AG10803 (cell line): ENCODE measurements around the gene PCCA.
"Not testable (repeated sequence)": the region's sequence is repeated elsewhere in the genome, so short reads cannot be mapped to it uniquely, and the experiment has no call there.

Experiments used
- DNase-seq: peaks from one replicate; pipeline ENCODE4 v3.0.0; 2010; ENCODE audit warnings: low read depth
- H3K4me3 ChIP-seq: 2 replicates; pipeline ENCODE4 v1.5.1; 2011; ENCODE audit warnings: mild to moderate bottlenecking, low read length, control low read depth
- CTCF ChIP-seq: conservative IDR thresholded peaks from 2 replicates; pipeline ENCODE4 v1.5.1; 2011; ENCODE audit warnings: mild to moderate bottlenecking, low read length, control low read depth, inconsistent platforms

The PCCA gene

GRCh38 chr13:100159584-100159983 lies 70.7 kb downstream of the PCCA start:
- TF ChIP-seq CTCF: no peak
- no peak overlapping the region for H3K4me3 ChIP-seq
- no peak for DNase-seq

DNA sequence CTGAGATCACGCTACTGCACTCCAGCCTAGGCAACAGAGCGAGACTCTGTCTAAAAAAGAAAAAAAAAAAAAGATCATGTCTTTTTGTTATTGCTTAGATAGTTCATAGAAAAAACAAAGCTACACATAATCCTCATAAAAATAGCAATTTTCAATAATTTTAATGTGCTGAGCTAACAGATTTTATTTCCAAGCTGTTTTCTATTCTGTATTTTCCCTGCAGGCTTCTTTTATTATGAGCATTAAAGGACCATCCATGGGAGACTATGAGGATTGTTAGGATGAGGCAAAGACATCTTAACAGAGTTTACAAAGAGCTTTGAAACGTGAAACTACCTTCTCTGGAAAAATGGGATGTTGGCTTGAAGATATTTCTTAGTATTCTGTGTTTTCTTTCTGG lies 71.6 kb downstream of the PCCA start:
- H3K4me3 ChIP-seq: no peak overlapping the region
- no peak for DNase-seq
- TF ChIP-seq CTCF: no peak

DNA sequence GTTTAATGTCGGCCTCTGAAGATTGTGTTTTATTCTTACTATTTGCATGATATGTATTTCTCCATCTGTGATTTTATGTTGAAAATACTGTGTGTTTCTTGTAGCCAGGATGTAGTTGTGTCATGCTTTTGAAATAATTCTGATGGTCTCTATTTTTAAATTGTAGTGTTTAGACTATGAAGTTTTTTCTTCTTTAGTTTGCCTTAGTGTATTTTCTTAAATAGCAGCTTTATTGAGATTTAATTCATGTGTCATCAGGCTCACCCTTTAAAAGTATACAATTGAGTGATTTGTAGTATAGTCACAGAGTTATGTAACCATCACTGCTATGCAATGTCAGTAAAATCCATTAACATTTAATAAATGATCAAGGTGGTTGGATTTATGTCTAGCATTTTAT lies 74.5 kb downstream of the PCCA start:
- no peak for TF ChIP-seq CTCF
- DNase-seq: no peak
- no peak overlapping the region for H3K4me3 ChIP-seq

DNA sequence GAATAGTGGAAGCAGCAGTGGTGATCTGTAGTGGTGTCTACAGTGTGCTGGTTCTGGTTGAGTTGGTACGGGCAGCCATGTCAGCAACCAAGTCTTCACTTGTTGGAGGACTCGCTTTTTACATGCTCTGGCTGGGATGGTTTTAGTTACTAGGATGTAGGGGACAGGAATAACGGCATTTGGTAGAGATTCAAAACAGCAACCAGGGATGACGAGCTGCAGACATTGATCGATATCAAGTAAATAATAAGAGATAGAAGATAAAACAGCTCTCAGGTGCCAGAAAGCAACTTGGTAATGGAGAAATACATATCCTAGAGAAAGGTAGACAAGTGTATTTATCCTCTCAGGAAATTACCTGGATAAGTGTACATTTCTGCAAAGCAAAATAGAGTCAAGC lies 84.3 kb downstream of the PCCA start:
- TF ChIP-seq CTCF: no peak
- no peak for DNase-seq
- H3K4me3 ChIP-seq: no peak overlapping the region

DNA sequence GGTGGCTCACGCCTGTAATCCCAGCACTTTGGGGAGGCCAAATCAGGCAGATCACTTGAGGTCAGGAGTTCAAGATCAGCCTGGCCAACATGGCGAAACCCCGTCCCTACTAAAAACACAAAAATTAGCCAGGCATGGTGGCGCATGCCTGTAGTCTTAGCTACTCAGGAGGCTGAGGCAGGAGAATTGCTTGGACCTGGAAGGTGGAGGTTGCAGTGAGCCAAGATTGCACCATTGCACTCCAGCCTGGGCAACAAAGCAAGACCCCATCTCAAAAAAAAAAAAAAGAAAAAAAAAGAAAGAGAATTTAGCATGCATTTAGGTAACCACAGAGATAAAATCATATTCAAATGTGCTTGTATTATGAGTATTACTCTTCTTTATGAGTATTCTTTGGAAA lies 85.6 kb downstream of the PCCA start:
- not testable (repeated sequence) for H3K4me3 ChIP-seq, DNase-seq

DNA sequence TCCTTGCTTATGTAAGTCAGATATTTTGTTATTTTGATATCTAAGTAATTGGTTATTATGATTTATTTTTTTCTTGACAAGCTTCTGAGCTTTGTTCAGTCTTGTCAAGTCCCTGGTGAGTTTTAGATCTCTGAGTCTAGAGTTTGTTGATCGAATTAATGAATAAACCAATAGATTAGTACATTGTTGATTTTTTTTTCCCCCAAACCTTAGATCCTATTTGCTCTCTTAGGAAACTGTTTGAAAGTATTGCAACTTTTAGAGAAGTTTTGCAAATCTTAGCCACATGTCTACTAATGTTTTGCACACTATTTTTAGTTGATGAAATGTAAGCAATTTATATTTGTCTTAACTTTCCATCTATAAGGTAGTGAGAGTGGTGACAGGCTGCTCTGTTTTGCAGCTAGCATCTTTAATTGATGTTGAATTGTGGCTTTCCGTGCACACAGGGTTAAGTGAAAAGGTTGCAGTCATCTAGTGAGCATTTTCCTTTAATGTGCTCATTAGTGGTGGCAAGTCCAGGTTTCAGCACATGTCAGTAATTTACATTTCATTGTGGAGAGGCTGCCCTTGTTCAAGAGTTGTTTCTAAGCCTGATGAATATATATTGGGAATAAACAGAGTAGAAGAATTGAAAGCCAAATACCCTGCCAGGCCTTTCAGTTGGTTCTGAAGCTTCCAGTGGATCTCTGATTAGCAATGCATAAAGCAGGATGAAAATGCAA lies 86.3 kb downstream of the PCCA start:
- H3K4me3 ChIP-seq: no peak overlapping the region
- no peak for DNase-seq
- no peak for TF ChIP-seq CTCF

DNA sequence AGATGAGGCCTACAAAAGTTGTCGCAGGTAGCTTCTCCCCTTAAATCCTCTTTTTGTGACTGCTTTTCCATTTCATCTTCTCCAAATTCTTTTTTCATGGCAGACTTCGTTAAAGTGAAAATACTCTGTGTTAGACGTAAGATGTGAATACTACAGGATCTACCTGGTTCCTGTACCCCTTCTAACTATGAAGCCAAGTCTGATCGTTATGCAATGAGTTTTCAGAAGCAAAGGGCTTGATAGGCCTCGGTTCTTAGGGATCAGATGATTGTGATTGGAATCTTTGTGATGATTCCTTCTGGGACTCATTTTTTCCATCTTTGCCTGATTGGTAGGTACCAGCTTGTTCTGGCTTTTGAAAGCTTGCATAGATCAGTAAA lies 86.9 kb downstream of the PCCA start:
- DNase-seq: no peak
- no peak for TF ChIP-seq CTCF
- no peak overlapping the region for H3K4me3 ChIP-seq
